Measurements from ENCODE around the gene MAN1C1. TPM values are rescaled to one million over a fixed set of nuclear protein-coding genes. Genes with fewer than 3 reads are reported as not detected.

MAN1C1 gene
- total and polyA plus RNA-seq, 2 donors (not counting 1 experiment from before 2014, with no cell fraction given): 0.31 to 0.89 TPM

DNA sequence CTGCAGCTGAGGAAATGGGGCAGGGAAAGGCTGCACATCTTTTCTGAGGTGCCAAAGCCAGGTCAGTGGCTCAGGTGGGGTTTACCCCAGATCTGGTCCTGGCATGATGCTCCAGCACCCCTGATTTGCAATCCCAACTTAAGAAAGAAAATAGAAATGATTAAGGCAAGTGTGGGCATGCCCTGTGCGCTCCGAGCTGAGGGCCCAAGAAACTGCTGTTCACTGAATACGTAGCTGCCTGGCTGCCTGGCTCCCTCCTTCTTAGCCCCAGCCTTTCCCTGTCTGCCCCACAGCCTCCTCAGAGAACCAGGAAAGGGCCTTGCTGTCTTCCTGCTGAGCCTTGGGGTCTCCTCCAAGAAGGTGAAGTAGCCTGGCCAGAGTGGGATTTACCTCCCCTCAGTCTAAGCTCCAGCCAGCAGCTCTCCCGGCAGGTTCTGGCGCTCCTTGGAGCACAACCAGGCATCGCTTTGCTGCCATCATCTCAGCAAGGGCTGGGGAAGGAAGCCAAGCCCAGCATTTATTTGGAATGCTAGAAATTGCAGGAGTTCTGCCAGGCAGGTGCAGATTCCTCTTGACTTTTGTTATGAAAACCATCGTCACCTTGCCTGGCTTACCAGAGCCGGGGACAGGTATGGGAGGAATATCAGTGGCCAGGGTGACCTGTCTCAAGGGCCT lies 132.1 kb downstream of the MAN1C1 start:
- H3K27me3 ChIP-seq (replicated peaks in 1 of 4; ENCODE audit: control extremely low read depth in 1 of 4, control insufficient read depth in 3 of 4, insufficient read depth in 4 of 4, low read length in 3 of 4): no peaks in the 10 kb centered on the region
- no peak overlapping the region for H3K27ac ChIP-seq (ENCODE audit: low read length in 2 of 2)
- 100% methylated on average over 7 of the region's 8 CpGs for WGBS (ENCODE audit: insufficient coverage)
- TF ChIP-seq EZH2 (IDR thresholded peaks at IDR 0.05; ENCODE audit: borderline replicate concordance, insufficient read depth, low read depth, low read length, poor library complexity, severe bottlenecking): no peak
- TF ChIP-seq, protein P1, sequence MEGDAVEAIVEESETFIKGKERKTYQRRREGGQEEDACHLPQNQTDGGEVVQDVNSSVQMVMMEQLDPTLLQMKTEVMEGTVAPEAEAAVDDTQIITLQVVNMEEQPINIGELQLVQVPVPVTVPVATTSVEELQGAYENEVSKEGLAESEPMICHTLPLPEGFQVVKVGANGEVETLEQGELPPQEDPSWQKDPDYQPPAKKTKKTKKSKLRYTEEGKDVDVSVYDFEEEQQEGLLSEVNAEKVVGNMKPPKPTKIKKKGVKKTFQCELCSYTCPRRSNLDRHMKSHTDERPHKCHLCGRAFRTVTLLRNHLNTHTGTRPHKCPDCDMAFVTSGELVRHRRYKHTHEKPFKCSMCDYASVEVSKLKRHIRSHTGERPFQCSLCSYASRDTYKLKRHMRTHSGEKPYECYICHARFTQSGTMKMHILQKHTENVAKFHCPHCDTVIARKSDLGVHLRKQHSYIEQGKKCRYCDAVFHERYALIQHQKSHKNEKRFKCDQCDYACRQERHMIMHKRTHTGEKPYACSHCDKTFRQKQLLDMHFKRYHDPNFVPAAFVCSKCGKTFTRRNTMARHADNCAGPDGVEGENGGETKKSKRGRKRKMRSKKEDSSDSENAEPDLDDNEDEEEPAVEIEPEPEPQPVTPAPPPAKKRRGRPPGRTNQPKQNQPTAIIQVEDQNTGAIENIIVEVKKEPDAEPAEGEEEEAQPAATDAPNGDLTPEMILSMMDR (IDR thresholded peaks at IDR 0.05): no peak
- H3K4me3 ChIP-seq (ENCODE audit: control extremely low read depth in 1 of 5, extremely low read depth in 1 of 5, insufficient read depth in 1 of 5, low read depth in 2 of 5, low read length in 4 of 5): no peak overlapping the region
- no peaks in the 10 kb centered on the region for H3K9me3 ChIP-seq (ENCODE audit: control extremely low read depth in 1 of 3, control insufficient read depth in 2 of 3, insufficient read depth in 1 of 3, low read length in 2 of 3)
- ATAC-seq (ENCODE audit: low read depth): no peak
- H3K27ac Mint-ChIP-seq: no peak overlapping the region
- CTCF ChIA-PET: no interaction called here
- H3K4me1 ChIP-seq (ENCODE audit: control insufficient read depth in 2 of 2, insufficient read depth in 2 of 2, low read length in 2 of 2): no peaks in the 10 kb centered on the region
- H3K9me3 Mint-ChIP-seq (ENCODE audit: insufficient read depth): no peaks in the 10 kb centered on the region
- DNase-seq: no peak
- no peaks in the 10 kb centered on the region for H3K4me1 Mint-ChIP-seq
- no peaks in the 10 kb centered on the region for H3K36me3 ChIP-seq (replicated peaks in 1 of 2; ENCODE audit: control extremely low read depth in 1 of 2, control insufficient read depth in 1 of 2, extremely low read depth in 1 of 2, insufficient read depth in 2 of 2, low read length in 1 of 2)
- H2AFZ ChIP-seq (ENCODE audit: insufficient read depth, low read depth, low read length, poor library complexity, severe bottlenecking): no peak overlapping the region
- no peak overlapping the region for H3K4me2 ChIP-seq (replicated peaks; ENCODE audit: low read depth, low read length, poor library complexity, severe bottlenecking)
- no peak overlapping the region for H3K4me3 Mint-ChIP-seq
- intact Hi-C loops (cut with micrococcal nuclease): no loop called here
- H4K20me1 ChIP-seq (ENCODE audit: control insufficient read depth, insufficient read depth, low read length, poor library complexity, severe bottlenecking): no peaks in the 10 kb centered on the region
- H3K27me3 Mint-ChIP-seq: peaks cover 13% of the 10 kb centered on the region
- POLR2A ChIA-PET: no interaction called here
- no peak overlapping the region for H3K9ac ChIP-seq (ENCODE audit: low read length)
- H3K79me2 ChIP-seq (ENCODE audit: control insufficient read depth, insufficient read depth, low read length): no peaks in the 10 kb centered on the region

- Histone ChIP-seq H4K20me1 (ENCODE audit: control insufficient read depth, insufficient read depth, low read length, poor library complexity, severe bottlenecking) (no peaks in the 10 kb centered on the region), H2AFZ (ENCODE audit: insufficient read depth, low read depth, low read length, poor library complexity, severe bottlenecking) (no peak overlapping the region), H3K79me2 (ENCODE audit: control insufficient read depth, insufficient read depth, low read length) (no peaks in the 10 kb centered on the region), H3K27ac (ENCODE audit: low read length in 2 of 2) (no peak overlapping the region), H3K4me3 (ENCODE audit: control extremely low read depth in 1 of 5, extremely low read depth in 1 of 5, insufficient read depth in 1 of 5, low read depth in 2 of 5, low read length in 4 of 5) (no peak overlapping the region), H3K4me1 (ENCODE audit: control insufficient read depth in 2 of 2, insufficient read depth in 2 of 2, low read length in 2 of 2) (peaks cover 0 to 7% of the 10 kb centered on the region in 2 donors), H3K36me3 (replicated peaks in 1 of 2; ENCODE audit: control extremely low read depth in 1 of 2, control insufficient read depth in 1 of 2, extremely low read depth in 1 of 2, insufficient read depth in 2 of 2, low read length in 1 of 2) (no peaks in the 10 kb centered on the region), H3K9ac (ENCODE audit: low read length) (no peak overlapping the region), H3K4me2 (replicated peaks; ENCODE audit: low read depth, low read length, poor library complexity, severe bottlenecking) (no peak overlapping the region), H3K27me3 (replicated peaks in 1 of 4; ENCODE audit: control extremely low read depth in 1 of 4, control insufficient read depth in 3 of 4, insufficient read depth in 4 of 4, low read length in 3 of 4) (no peaks in the 10 kb centered on the region), H3K9me3 (ENCODE audit: control extremely low read depth in 1 of 3, control insufficient read depth in 2 of 3, insufficient read depth in 1 of 3, low read length in 2 of 3) (no peaks in the 10 kb centered on the region)
- H3K9me3 Mint-ChIP-seq (ENCODE audit: insufficient read depth): no peaks in the 10 kb centered on the region
- 84% methylated on average over 6 of the region's 6 CpGs for WGBS (ENCODE audit: insufficient coverage)
- intact Hi-C loops (cut with micrococcal nuclease): no loop called here
- ATAC-seq (ENCODE audit: low read depth) (no peak), DNase-seq (no peak)
- H3K27me3 Mint-ChIP-seq: peaks cover 17% of the 10 kb centered on the region
- H3K4me1 Mint-ChIP-seq: no peaks in the 10 kb centered on the region
- H3K4me3 Mint-ChIP-seq: no peak overlapping the region
- POLR2A ChIA-PET: no interaction called here
- CTCF ChIA-PET: no interaction called here
- TF ChIP-seq, protein P1 (IDR thresholded peaks at IDR 0.05): no peak
- no peak for TF ChIP-seq EZH2 (IDR thresholded peaks at IDR 0.05; ENCODE audit: borderline replicate concordance, insufficient read depth, low read depth, low read length, poor library complexity, severe bottlenecking)
- no peak overlapping the region for H3K27ac Mint-ChIP-seq
These were observed 134.5 kb downstream of the MAN1C1 start for GRCh38 chr1:25750923-25751605.
